ENCODE data around the gene TTLL11. TPM values are rescaled to one million over a fixed set of nuclear protein-coding genes. Genes with fewer than 3 reads are reported as not detected.
A peak's percentile ranks its signal among the peaks of the same experiment; 100 is the strongest.

The TTLL11 gene
- total and polyA plus RNA-seq, 2 of the 8 experiments (the other 6 are each of a cell fraction or from before 2014, with no cell fraction given), result 0.56 to 0.80 TPM

DNA sequence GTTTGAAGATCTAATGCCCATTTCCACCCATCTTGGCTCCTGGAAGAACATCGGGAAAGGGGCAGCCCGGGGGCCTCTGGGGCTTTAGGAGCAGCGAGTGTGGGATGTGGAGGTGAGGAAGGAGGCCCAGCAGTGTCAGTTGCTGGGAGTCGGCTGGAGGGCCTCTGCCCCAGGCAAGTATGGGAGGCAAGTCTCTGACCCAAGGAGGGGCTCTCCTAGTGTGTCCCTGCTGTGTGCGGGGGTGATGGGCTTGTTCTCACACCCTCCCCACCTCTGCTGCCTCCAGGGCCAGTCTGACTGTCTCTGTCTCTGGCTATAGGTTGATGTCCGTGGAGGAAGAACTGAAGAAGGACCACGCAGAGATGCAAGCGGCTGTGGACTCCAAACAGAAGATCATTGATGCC lies 312.0 kb downstream of the TTLL11 start:
- no peak overlapping the region for H3K18ac ChIP-seq (ENCODE audit: extremely low read depth, low read length)
- no peak overlapping the region for H4K91ac ChIP-seq (replicated peaks; ENCODE audit: insufficient read length, low read length)
- no peak overlapping the region for H3K4ac ChIP-seq (replicated peaks; ENCODE audit: insufficient read length, low read depth, low read length)
- no peak overlapping the region for H2BK12ac ChIP-seq (ENCODE audit: low read depth, low read length)
- no peaks in the 10 kb centered on the region for H3K79me1 ChIP-seq (ENCODE audit: low read depth, low read length)
- H3K9me3 ChIP-seq (ENCODE audit: insufficient read depth in 2 of 2, low read depth in 1 of 2, low read length in 1 of 2), result no peaks in the 10 kb centered on the region
- no peak overlapping the region for H4K8ac ChIP-seq (ENCODE audit: extremely low read depth, insufficient read depth, low read length)
- H3K36me3 ChIP-seq (ENCODE audit: control insufficient read depth in 2 of 4, insufficient read depth in 4 of 4, low read length in 3 of 4), result peaks cover 2 to 17% (median 11%) of the 10 kb centered on the region in 4 experiments; a peak in 7 of 8 replicates
- 0 out of 2 replicates have a peak, but pooled peaks cover 2% of the 10 kb centered on the region for H3K23me2 ChIP-seq (ENCODE audit: low read depth, low read length)
- no peak overlapping the region for H3K56ac ChIP-seq (replicated peaks; ENCODE audit: insufficient read length, low read depth, low read length)
- H3K27me3 ChIP-seq (replicated peaks in 1 of 4; ENCODE audit: control insufficient read depth in 3 of 4, extremely low read depth in 1 of 4, insufficient read depth in 3 of 4, low read length in 3 of 4), result no peaks in the 10 kb centered on the region
- no peak overlapping the region for H2AFZ ChIP-seq (ENCODE audit: low read length)
- H3K9ac ChIP-seq (replicated peaks in 1 of 4; ENCODE audit: extremely low read depth in 1 of 4, low read depth in 3 of 4, low read length in 3 of 4), result no peak overlapping the region
- no peak for DNase-seq (ENCODE audit: low read depth in 1 of 2, low spot score in 2 of 2)
- H3K14ac ChIP-seq (ENCODE audit: insufficient read length), result no peak overlapping the region
- H3K27ac ChIP-seq (ENCODE audit: low read depth, low read length), result no peak overlapping the region
- 92% methylated on average over 8 of the region's 8 CpGs; no CpG with 5 or more reads in 1 of the 2 experiments for WGBS, 2 experiments (ENCODE audit: extremely low coverage in 1 of 2, insufficient coverage in 1 of 2, insufficient read length in 1 of 2, insufficient replicate concordance in 2 of 2, low coverage in 1 of 2, low lambda C conversion rate in 2 of 2, missing lambda C conversion rate in 1 of 2)
- H2AK5ac ChIP-seq (ENCODE audit: low read depth, low read length), result no peak overlapping the region
- ChIA-PET POLR2A (ENCODE audit: partially characterized antibody) (no interaction called here), CTCF (ENCODE audit: partially characterized antibody) (no interaction called here)
- no peak overlapping the region for H3K4me3 ChIP-seq (ENCODE audit: extremely low read depth in 1 of 4, insufficient read depth in 2 of 4, low read depth in 3 of 4, low read length in 4 of 4)
- H3K4me1 ChIP-seq (replicated peaks in 1 of 4; ENCODE audit: control insufficient read depth in 3 of 4, insufficient read depth in 4 of 4, low read length in 3 of 4), result peaks cover 0 to 16% (median 10%) of the 10 kb centered on the region in 4 experiments; a peak in 6 of 7 replicates
- no peak overlapping the region for H4K5ac ChIP-seq (ENCODE audit: insufficient read length, low read depth, low read length)
- H2BK20ac ChIP-seq (ENCODE audit: low read length), result no peak overlapping the region
- H3K4me2 ChIP-seq (ENCODE audit: insufficient read depth in 1 of 2, low read depth in 2 of 2, low read length in 2 of 2), result no peak overlapping the region
- no peak overlapping the region for H2BK120ac ChIP-seq (replicated peaks; ENCODE audit: low read depth, low read length)
- H4K20me1 ChIP-seq (replicated peaks in 1 of 2; ENCODE audit: control insufficient read depth in 1 of 2, insufficient read depth in 2 of 2, low read length in 2 of 2), result peaks cover 0 to 3% of the 10 kb centered on the region in 2 experiments
- FAIRE-seq, result no peak
- no peaks in the 10 kb centered on the region; a peak in 1 of 4 replicates for H3K79me2 ChIP-seq (ENCODE audit: control insufficient read depth in 1 of 2, insufficient read depth in 2 of 2, low read length in 2 of 2)
- no peak overlapping the region for H2BK15ac ChIP-seq (ENCODE audit: low read length)
- H3K23ac ChIP-seq (ENCODE audit: insufficient read length), result no peak overlapping the region
- peak overlapping the region; percentile 56; the same call in 1 of the 2 replicates for H2BK5ac ChIP-seq (ENCODE audit: low read depth, low read length)
- no peak for TF ChIP-seq ZNF274 (IDR thresholded peaks at IDR 0.05; ENCODE audit: borderline replicate concordance, extremely low read depth, low read length)
- TF ChIP-seq HDAC2 (IDR thresholded peaks at IDR 0.05; ENCODE audit: borderline replicate concordance in 1 of 2, low read depth in 2 of 2, low read length in 2 of 2), result no peak
- no peak for TF ChIP-seq SP2 (IDR thresholded peaks at IDR 0.05; ENCODE audit: low read length)
- TF ChIP-seq EGR1 (IDR thresholded peaks at IDR 0.05; ENCODE audit: borderline replicate concordance, low read depth, low read length), result no peak
- TF ChIP-seq, protein P1, sequence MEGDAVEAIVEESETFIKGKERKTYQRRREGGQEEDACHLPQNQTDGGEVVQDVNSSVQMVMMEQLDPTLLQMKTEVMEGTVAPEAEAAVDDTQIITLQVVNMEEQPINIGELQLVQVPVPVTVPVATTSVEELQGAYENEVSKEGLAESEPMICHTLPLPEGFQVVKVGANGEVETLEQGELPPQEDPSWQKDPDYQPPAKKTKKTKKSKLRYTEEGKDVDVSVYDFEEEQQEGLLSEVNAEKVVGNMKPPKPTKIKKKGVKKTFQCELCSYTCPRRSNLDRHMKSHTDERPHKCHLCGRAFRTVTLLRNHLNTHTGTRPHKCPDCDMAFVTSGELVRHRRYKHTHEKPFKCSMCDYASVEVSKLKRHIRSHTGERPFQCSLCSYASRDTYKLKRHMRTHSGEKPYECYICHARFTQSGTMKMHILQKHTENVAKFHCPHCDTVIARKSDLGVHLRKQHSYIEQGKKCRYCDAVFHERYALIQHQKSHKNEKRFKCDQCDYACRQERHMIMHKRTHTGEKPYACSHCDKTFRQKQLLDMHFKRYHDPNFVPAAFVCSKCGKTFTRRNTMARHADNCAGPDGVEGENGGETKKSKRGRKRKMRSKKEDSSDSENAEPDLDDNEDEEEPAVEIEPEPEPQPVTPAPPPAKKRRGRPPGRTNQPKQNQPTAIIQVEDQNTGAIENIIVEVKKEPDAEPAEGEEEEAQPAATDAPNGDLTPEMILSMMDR (IDR thresholded peaks at IDR 0.05; ENCODE audit: control extremely low read depth in 1 of 3, insufficient read depth in 1 of 3, low read depth in 1 of 3, low read length in 3 of 3), result no peak
- TF ChIP-seq KDM4A (IDR thresholded peaks at IDR 0.05; ENCODE audit: low read depth, low read length, severe bottlenecking), result no peak
- TF ChIP-seq POLR2A (IDR thresholded peaks at IDR 0.05; ENCODE audit: control extremely low read depth in 1 of 2, low read depth in 2 of 2, low read length in 2 of 2), result no peak
- no peak for TF ChIP-seq SP1 (IDR thresholded peaks at IDR 0.05; ENCODE audit: low read depth, low read length)
- TF ChIP-seq, protein P2, sequence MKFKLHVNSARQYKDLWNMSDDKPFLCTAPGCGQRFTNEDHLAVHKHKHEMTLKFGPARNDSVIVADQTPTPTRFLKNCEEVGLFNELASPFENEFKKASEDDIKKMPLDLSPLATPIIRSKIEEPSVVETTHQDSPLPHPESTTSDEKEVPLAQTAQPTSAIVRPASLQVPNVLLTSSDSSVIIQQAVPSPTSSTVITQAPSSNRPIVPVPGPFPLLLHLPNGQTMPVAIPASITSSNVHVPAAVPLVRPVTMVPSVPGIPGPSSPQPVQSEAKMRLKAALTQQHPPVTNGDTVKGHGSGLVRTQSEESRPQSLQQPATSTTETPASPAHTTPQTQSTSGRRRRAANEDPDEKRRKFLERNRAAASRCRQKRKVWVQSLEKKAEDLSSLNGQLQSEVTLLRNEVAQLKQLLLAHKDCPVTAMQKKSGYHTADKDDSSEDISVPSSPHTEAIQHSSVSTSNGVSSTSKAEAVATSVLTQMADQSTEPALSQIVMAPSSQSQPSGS (IDR thresholded peaks at IDR 0.05; ENCODE audit: low read length), result no peak

Data from H1 (cell line).